CD4-positive, alpha-beta T cell treated with Interleukin-6 at 100 ng/mL for 8 hours (primary cell): ENCODE results near the gene LRP1B.

ENCODE experiments used
- DNase-seq: peaks from one replicate; pipeline ENCODE4 v3.0.0-alpha.2; 2020; ENCODE audit warnings: mixed read lengths, low spot score

Gene LRP1B

GRCh38 chr2:140529706-140530105 lies 1601.1 kb downstream of the LRP1B start:
- DNase-seq = no peak

DNA sequence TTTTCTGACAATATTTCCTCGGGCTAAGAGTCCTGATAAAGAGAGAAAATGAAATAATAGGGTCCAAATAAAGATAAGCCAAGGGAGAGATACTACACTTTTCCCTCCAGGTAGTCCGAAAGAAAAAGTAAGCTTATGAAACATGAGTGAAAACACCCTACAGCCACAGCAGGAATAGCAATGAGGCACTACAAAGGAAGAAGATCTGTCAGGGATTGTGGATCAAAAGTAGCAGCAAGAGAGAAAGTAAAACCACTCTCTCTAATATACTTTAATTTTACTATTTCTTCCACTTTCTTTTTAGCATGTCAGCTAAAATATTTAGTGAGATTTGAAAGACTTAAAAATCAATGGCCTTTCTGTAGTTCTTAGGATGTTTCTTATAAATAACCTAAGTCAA lies 1601.8 kb downstream of the LRP1B start:
- no peak for DNase-seq

- DNase-seq = no peak
Measured at GRCh38 chr2:140526575-140526974, 1604.2 kb downstream of the LRP1B start.

GRCh38 chr2:140512106-140512505 lies 1618.7 kb downstream of the LRP1B start:
- DNase-seq = no peak

- no peak for DNase-seq
Measured at GRCh38 chr2:140509765-140510164, 1621.1 kb downstream of the LRP1B start.

DNA sequence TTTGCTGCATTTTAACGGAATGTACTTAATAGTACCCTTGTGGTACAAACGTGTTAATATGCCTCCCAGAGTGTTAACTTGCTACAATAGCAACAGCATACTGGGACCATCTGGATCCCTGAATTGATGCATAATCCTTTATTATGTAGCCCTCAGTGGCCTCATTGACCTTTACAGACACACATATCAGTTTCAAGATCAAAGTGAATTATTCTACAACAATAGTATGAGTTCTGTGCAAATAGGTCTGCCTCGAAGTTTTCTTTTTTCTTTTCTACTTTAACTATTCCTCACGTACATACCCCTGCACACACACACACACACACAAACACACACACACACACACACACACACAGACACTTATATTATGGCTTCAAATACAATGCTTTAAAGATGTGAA lies 1622.1 kb downstream of the LRP1B start:
- no peak for DNase-seq

GRCh38 chr2:140506606-140507005 lies 1624.2 kb downstream of the LRP1B start:
- DNase-seq = no peak

DNA sequence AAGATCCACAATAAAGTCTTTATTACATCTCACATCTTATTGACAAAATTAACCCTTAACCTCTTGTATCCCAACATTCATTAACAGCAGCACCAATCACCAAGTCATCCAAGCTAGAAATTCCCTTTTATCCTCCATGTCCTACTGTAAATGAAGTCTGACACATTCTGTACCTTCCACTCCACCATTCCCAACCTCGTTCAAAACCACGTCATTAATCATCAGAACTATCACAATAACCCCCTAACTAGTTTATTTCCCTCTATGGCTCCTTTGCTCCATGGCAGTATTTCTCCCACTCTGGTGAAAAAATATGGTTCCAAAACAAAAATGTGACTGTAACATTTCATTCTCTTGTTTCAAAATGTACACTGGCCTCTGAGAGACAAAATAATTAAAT lies 1626.2 kb downstream of the LRP1B start:
- no peak for DNase-seq

DNA sequence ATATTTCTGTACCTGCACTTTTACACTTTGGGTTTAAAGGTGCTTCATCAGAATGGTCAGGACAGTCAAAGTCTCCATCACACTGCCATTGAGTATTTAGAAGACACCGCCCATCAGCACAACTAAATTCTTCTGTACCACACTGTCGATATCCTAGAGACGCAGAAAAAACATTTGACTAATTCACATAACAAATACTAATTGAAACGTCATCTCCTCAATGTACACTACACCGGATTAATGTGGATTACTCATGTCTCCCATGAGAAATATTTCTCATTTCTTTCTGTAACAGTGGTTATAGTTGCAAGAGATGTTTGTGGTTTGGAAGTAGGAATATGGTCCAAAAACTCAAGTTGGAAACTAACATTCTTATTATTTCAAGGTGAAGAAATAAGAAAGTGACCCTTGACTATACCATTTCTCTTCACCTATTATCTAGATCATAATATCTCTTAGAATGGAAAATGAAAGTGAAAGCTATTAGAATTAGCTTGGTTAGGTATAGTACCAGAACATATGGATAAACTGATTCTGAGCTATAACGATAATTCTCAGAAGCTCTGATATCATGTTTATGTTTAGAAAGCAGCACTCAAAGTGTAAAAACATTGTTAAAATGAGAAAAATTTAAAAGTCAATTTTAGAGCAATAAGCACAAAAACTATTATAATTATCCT lies 1627.7 kb downstream of the LRP1B start:
- no peak for DNase-seq

GRCh38 chr2:140498360-140498759 lies 1632.5 kb downstream of the LRP1B start:
- DNase-seq = no peak

GRCh38 chr2:140496714-140497113 lies 1634.1 kb downstream of the LRP1B start:
- DNase-seq = no peak

DNA sequence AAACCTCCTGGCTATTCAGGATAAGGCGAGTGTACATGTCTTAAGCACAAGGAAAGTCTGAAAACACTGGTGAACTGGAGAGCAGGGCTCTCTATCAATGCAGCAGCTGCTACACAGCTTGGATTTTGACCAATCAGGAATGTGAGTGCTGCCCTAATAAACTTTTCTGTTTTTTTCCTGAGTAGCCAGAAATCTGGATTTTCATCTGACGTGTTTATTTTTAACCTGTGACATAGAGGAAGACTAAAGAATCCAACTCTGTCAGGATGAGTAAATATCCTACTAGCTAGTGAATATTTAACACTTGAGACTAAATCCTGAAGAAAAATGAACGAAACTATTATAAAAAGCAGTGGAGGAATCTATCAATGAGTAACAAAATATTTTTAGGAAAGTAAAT lies 1638.9 kb downstream of the LRP1B start:
- no peak for DNase-seq

- no peak for DNase-seq
Measured at GRCh38 chr2:140489193-140489592, 1641.6 kb downstream of the LRP1B start.

DNA sequence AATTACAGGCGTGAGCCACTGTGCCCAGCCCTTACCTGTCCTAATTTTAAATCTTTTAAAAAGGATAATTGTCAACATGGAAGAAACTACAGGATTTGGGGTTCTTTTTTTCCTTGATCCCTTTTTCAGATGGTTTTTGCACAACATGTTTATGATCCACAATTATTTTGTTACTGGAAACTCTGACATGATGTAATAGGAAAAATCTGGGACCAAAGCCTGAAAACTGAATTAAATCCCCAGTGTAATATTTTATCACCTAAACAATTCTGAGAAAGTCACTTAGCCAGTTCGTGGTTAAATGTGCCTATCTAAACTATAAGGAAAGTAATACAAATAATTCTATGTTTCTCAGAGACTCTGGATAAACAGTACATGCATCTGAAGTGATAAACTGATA lies 1649.7 kb downstream of the LRP1B start:
- no peak for DNase-seq

- no peak for DNase-seq
Measured at GRCh38 chr2:140473851-140474250, 1657.0 kb downstream of the LRP1B start.

- DNase-seq = no peak
Measured at GRCh38 chr2:140472676-140473075, 1658.1 kb downstream of the LRP1B start.

GRCh38 chr2:140465301-140465700 lies 1665.5 kb downstream of the LRP1B start:
- no peak for DNase-seq

GRCh38 chr2:140462990-140463389 lies 1667.8 kb downstream of the LRP1B start:
- DNase-seq = no peak

DNA sequence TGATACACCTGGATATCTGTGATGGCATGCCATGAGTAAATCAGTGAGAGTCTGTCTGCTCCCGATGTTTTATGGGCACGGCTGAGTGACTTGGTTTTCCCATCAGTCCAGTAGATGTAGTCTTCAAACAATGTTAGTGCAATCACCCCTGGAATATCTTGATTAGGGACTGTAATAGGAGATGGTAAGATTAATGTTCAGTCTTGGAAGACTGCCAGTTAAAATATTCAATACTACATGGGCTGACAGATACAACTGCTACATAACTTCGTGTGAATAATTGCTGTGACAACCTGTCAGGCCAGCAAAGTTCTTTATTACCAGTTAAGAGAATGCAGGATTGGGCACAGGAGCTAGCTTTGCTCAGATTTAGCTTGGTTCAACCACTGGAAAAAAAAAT lies 1673.3 kb downstream of the LRP1B start:
- no peak for DNase-seq

GRCh38 chr2:140455315-140455714 lies 1675.5 kb downstream of the LRP1B start:
- no peak for DNase-seq

GRCh38 chr2:140454717-140455116 lies 1676.1 kb downstream of the LRP1B start:
- no peak for DNase-seq

DNA sequence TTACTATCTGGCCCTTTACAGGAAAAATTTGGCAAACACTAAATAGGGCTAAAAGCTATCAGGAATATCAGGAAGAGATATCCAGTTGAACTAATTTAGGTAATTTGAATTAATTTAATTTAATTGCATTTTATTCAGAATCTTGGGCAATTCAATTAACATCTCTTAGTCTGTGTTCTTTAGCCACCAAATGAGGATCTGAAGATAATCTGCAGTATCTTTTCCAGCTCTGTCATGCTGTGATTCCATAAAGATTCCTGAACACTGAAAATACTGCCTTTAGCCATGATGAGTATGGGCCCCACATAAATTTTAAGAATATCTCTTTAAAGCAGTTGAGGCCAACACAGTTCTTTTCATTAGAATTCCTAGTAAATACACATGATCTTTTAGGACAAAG lies 1679.5 kb downstream of the LRP1B start:
- no peak for DNase-seq

DNA sequence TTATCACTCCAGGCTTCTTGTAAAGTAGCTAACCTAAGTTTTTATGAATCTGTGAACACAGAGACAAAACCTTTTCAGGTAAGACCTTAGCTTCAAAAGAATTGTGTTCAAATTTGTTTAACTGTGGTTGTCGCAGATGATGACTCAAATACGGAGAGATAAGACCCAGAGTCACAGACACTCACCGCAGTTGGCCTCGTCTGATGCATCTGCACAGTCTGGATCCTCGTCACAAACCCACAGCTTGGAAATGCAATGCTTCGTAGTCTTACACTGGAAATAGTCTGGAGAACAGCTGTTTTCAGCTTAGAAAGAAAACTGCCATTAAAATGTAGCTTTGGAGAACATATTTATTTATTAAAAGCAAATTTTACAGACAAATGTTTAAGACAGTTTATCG lies 1688.5 kb downstream of the LRP1B start:
- DNase-seq = no peak

- no peak for DNase-seq
Measured at GRCh38 chr2:140440815-140441214, 1690.0 kb downstream of the LRP1B start.

- no peak for DNase-seq
Measured at GRCh38 chr2:140436936-140437335, 1693.9 kb downstream of the LRP1B start.
